AG10803 (cell line): ENCODE results near the gene RAB10.
A peak's percentile ranks its signal among the peaks of the same experiment; 100 is the strongest.

ENCODE experiments used
- DNase-seq: peaks from one replicate; pipeline ENCODE4 v3.0.0; 2010; ENCODE audit warnings: low read depth
- H3K4me3 ChIP-seq: 2 replicates; pipeline ENCODE4 v1.5.1; 2011; ENCODE audit warnings: mild to moderate bottlenecking, low read length, control low read depth
- TF ChIP-seq, protein P1 (sequence below): conservative IDR thresholded peaks from 2 replicates; pipeline ENCODE4 v1.5.1; 2011; ENCODE audit warnings: mild to moderate bottlenecking, low read length, control low read depth, inconsistent platforms

RAB10 gene

DNA sequence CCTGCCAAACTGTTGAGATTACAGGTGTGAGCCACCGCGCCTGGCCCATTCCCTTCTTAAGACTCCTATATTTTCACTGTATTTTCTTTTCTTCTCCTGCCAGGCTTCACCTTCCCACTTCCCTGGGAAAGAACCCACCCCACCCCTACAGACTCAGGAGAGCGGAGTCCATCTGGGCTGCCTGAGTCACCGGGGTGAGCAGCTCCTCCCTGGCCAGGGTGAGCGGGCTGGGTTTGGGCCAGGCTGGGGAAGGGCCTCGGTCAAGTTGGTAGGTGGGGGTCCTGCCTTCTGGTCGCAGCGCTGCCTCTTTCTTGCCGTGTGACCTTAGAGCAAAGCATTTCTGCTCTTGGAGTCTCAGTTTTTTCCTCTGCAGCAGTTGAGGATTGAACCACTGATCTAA is 136.9 kb downstream of the RAB10 start:
- TF ChIP-seq, protein P1, sequence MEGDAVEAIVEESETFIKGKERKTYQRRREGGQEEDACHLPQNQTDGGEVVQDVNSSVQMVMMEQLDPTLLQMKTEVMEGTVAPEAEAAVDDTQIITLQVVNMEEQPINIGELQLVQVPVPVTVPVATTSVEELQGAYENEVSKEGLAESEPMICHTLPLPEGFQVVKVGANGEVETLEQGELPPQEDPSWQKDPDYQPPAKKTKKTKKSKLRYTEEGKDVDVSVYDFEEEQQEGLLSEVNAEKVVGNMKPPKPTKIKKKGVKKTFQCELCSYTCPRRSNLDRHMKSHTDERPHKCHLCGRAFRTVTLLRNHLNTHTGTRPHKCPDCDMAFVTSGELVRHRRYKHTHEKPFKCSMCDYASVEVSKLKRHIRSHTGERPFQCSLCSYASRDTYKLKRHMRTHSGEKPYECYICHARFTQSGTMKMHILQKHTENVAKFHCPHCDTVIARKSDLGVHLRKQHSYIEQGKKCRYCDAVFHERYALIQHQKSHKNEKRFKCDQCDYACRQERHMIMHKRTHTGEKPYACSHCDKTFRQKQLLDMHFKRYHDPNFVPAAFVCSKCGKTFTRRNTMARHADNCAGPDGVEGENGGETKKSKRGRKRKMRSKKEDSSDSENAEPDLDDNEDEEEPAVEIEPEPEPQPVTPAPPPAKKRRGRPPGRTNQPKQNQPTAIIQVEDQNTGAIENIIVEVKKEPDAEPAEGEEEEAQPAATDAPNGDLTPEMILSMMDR = no peak
- no peak overlapping the region for H3K4me3 ChIP-seq
- DNase-seq = no peak

DNA sequence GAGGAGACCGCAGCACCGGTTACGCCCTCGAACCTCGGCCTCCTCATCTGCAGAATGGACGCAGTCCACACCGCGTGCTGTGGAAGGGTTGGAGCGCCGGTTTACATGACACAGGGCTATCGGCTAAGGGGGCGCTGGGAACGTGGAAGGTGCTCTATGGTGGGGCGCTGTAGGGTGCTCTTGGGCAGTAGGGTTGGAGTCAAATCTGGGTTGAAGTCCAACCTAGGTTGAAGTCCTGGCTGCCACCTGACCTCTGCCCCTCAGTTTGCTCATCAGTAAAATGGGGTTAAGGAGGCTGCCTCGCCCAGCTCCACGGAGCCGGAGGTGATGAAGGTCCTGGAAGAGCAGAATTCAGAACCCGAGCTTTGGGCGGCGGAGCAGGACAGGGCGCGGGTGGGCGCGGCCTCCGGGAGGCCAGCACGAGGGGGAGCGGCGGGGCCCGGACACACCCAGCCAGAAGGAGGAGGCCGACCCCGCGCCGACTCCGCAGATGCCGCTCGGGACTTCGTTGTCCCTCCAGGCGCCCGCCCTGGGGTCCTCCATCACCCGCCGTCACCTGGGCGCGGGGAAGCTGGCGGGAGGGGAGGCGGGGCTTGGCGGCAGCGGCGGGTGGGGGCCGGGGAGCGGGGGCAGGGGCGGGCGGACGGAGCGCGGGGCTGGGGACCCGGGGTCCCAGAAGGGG is 138.4 kb downstream of the RAB10 start:
- TF ChIP-seq, protein P1 = no peak
- H3K4me3 ChIP-seq = no peak overlapping the region
- no peak for DNase-seq

DNA sequence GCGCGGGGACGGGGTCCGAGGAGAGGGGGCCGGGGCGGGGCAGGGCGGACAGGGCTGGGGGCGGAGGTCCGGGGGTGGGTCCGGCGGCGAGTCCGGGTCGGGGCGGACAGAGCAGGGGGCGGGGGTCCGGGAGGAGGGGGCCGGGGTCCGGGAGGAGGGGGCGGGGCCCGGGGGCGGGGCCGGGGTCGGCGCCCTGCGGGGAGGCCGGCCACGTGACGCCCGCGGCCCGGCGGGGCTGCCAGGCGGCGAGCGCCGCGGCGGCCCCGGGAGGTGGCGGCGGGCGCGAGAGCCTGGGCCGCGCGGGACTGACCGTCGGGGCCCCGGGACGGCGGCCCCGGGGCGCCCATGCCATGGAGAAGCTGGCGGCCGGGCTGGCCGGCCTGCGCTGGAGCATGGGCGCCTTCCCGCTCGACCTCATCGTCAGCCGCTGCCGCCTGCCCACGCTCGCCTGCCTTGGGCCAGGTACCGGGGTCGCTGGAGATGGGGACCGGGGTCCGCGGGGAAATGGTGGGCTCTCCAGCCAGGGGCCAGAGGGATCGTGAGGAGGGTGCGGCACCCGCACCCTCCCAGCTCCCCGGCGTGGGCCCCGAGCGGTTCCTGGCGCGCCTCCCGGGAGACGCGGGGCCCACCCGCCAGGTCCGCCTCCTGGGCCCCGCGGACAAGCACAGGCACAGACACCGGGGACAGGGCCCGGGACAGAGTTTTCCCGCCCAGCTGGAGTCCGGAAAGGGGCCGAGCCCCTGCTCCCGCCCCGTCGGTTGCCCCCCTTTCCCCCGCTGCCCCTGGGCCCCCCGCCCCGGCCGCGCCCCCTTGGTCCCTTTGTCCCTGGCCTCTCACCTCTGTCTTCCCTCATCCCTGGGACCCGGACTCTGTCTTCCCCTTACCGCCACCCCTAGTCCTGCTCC is 139.2 kb downstream of the RAB10 start, which contains the start of gene GAREM2:
TSS of gene GAREM2 (plus strand) at position 218 of the 905 bp plus-strand sequence. CDS start at position 351, 133 bp downstream.
- DNase-seq = no peak
- TF ChIP-seq, protein P1 = no peak
- H3K4me3 ChIP-seq = peak within 1 kb of the TSS; percentile 24; the same call in 1 of the 2 replicates

DNA sequence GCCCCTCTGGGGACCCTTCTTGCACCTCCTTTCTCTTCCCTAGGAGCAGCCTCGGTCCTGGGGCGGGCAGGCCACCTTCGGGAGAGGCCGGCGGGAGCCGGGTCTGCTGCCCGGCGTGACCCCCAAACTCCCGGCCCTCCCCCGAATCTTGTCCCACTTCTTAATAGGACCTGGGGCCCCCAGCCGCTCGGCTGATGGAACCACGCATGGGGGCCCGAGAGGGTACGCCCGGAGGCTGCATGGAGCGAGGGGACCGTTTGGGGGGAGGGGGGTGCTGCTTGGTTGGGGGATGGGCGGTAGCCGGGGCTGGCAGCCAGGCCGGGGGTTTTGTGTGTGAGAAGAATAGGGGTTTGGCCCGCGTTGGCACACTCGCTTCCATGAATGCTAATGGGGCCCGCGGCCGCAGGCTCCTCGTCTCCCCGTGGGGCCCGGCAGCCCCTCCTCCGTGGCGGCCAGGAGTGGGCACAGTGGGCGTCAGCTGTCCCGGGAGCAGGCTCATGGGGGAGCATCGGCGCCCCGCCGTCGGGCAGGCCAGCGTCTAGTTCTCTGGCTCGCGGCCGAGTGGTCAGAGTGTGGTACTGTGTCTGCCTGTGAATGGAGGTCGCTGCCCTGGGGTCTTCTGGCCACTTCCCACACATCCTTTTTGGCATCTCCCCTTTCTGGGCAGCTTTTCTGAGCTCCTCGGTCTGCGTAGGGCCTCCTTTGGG is 140.0 kb downstream of the RAB10 start:
- TF ChIP-seq, protein P1 = no peak
- H3K4me3 ChIP-seq = no peak overlapping the region
- no peak for DNase-seq

DNA sequence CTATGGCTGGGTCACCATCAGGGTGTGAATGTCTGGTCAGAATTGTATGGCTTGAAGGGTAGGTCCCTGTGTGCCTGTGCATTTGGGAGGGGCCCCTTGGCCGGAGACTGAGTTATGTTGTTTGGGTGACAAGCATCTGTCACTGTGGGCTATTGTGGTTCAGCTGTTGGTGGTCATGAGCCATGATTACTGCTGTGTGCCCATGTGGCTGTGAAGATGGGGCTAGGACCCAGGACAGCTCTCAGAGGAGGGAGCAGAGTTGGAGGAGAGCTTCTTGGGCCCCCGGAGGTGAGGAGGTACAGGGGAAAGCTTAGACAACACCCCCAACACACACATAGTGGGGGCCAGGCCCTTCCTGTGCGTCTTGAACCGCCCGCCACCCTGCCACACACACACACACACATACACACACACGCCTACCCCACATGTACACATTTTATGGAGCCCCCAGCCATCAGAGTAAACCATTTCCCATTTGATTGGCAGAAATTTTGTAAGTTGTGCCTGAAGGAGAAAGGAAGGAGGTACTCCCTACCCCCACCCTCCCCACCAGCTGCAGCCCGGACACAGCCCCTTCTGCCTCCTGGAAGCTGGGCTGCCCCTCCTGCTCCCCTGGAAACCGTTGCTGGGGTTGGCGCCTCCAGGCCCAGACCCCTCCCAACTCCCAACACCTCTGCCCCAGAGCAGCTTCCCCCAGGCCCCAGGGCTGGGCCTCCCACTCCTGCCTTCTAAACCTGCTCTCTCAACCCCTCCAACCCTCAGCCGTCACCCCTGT is 141.0 kb downstream of the RAB10 start:
- DNase-seq = no peak

More for the DNA sequence above, 141.0 kb downstream of the RAB10 start:
- TF ChIP-seq, protein P1 = no peak
- H3K4me3 ChIP-seq = no peak overlapping the region
